PC-3 (cell line): ENCODE results near the gene MPZ.

ENCODE experiments used
- EZH2 ChIP-seq: fragments of 300-600 bp; sonication (generic); IDR thresholded peaks from one replicate; pipeline ENCODE4 v1.6.1; 2017; ENCODE audit warnings: antibody characterized with exemption, mild to moderate bottlenecking, low read length; ENCODE audit not compliant: unreplicated experiment
- TF ChIP-seq, protein P1 (sequence below): fragments of 300-600 bp; sonication (generic); conservative IDR thresholded peaks from 2 replicates; pipeline ENCODE4 v1.5.1; 2017; ENCODE audit warnings: antibody characterized with exemption, low read depth, mild to moderate bottlenecking, low read length

DNA sequence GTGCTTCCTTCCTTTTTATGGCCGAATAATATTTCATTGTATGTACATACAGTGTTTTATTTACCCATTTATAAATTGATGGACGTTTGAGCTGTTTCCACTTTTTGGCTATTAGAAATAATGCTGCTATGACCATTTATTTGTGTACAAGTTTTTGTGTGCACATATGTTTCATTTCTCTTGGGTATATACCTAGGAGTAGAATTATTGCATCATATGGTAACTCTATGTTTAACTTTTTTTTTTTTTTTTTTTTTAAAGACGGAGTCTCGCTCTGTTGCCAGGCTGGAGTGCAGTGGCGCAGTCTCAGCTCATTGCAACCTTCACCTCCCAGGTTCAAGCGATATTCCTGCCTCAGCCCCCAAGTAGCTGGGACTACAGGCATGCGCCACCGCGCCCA is 23.4 kb upstream of the MPZ start:
- TF ChIP-seq, protein P1, sequence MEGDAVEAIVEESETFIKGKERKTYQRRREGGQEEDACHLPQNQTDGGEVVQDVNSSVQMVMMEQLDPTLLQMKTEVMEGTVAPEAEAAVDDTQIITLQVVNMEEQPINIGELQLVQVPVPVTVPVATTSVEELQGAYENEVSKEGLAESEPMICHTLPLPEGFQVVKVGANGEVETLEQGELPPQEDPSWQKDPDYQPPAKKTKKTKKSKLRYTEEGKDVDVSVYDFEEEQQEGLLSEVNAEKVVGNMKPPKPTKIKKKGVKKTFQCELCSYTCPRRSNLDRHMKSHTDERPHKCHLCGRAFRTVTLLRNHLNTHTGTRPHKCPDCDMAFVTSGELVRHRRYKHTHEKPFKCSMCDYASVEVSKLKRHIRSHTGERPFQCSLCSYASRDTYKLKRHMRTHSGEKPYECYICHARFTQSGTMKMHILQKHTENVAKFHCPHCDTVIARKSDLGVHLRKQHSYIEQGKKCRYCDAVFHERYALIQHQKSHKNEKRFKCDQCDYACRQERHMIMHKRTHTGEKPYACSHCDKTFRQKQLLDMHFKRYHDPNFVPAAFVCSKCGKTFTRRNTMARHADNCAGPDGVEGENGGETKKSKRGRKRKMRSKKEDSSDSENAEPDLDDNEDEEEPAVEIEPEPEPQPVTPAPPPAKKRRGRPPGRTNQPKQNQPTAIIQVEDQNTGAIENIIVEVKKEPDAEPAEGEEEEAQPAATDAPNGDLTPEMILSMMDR, result no peak
- no peak for TF ChIP-seq EZH2
